SH-SY5Y (cell line): Measurements from ENCODE around the gene MEX3C.

ENCODE experiments used
- GATA2 ChIP-seq: IDR thresholded peaks from 2 replicates; pipeline ENCODE4 v1.6.1; 2011; ENCODE audit warnings: mild to moderate bottlenecking, low read depth, low read length
- GATA3 ChIP-seq: IDR thresholded peaks from 2 replicates; pipeline ENCODE4 v1.6.1; 2011; ENCODE audit warnings: low read depth, mild to moderate bottlenecking, low read length, moderate library complexity

- TF ChIP-seq GATA3 (no peak), GATA2 (no peak)
Measured at GRCh38 chr18:51192026-51192425, 5.5 kb downstream of the MEX3C start.
